Suppressor macrophage treated with lipopolysaccharide for 1 hour (primary cell): ENCODE data around the gene EMILIN2.
"Not testable (repeated sequence)": the region's sequence is repeated elsewhere in the genome, so short reads cannot be mapped to it uniquely, and the experiment has no call there.

Experiments
- DNase-seq, 3 donors: peaks; one replicate each; pipeline ENCODE4 v3.0.0-alpha.2; 2020 to 2022

EMILIN2 gene

DNA sequence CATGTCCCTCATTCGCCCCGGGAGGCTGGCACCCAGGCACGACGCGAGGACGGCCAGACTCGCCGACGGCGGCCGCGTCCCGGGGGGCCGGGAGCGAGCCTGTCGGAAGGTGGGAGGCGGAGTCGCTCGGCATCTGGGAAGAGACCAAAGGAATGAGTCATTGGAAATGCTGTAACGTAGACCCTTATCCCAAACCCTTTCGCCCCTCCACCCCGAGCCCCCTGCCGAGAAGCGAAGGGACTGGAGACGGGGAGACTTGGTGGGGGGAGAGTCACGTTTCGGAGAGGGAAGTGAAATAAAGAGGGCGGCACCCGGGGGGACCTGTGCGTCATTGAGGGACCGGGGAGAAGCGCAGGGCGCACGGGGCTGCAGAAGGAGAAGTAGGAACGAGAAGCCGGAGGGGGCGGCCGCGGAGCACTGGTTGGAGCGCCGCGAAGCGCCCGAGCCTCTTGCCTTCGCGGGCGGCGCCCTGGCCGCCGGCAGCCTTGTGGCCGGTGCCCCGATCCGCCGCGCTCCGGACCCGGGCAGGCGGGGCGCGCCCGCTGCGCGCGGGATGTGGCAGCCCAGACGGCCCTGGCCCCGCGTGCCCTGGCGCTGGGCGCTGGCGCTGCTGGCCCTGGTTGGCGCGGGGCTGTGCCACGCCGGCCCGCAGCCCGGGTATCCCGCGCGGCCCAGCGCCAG, at the start of gene EMILIN2:
EMILIN2 (plus strand) TSS at position 371 of the 681 bp plus-strand sequence; CDS start at position 554, 183 bp downstream.
- DNase-seq = peak; percentile 96 to 98 (median 97)

DNA sequence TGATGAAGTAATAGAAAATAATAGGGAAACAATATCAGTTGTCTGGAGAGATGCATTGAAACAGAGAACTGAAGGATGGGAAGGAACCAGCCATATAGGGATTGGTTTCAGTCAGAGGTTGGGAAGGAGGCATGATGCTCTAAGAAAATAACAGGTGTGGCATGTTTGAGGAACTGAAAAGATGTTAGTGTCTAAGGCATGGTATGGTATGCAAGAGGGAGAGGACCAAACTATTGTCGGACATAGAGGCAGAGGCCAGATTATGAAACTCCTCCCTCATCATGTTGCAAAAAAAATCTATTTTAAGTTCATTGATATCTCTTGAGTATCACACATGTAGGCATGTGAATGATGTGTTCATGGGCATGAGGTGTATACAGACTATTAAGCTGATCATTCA, 48.9 kb upstream of the EMILIN2 start:
- DNase-seq = no peak

DNA sequence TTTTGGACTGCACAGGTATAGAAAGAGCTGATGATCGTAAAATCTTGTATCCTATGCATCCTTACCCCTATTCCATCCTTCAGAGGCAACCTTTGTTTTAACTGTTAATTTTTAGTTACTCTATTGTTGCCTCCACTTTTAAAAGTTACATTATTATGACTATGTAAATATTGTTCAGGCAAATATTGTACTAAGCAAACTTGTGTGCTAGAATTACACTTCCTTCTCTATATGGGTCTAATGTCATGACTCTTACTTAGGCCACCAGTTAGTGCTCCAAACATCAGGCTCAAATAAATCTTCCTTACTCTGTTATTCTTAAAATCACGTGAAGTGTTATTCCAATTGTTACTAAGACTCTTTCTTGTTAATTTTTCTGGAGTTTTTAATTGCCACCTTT, 47.4 kb upstream of the EMILIN2 start:
- DNase-seq = no peak

DNA sequence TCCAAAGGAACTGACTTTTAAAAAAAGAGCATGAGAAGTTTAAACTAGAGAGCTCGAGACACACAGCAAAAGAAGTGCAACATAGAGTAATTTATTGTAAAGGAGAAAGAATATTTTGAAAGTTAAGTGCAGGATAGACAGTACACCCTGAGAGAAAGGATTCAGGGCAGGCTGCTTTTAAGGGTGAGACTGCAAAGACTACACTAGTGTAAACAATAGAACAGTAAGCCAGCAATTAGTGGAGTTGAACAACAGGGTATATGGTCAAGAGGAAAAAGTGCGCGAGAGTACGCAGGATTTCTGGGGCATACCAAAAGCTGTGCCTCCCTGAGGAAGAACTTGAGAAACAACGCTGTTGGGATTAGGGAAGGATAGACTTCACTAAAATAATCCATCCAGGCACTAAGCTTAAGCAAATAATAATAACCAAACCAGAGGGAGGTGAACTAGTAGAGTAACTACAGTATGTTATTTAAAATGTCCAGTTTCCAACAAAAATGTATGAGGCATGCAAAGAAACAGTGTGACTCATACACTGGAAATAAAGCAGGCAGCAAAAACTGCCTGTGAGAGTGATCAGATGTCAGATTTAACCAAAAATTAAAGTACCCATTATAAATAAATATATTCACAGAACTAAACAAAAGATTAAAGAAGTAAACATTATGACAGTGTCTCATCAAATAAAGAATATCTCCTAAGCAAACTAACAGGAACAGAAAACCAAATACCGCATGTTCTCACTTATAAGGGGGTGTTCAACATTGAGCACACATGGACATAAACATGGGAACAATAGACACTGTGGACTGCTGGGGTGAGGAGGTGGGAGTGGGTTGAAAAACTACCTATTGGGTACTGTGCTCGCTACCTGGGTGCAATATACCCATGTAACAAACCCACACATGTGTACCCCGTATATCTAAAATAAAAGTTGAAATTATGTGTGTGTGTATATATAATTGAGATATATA, 40.5 kb upstream of the EMILIN2 start:
- peak in 1 of 3 donors; percentile 22 for DNase-seq

DNA sequence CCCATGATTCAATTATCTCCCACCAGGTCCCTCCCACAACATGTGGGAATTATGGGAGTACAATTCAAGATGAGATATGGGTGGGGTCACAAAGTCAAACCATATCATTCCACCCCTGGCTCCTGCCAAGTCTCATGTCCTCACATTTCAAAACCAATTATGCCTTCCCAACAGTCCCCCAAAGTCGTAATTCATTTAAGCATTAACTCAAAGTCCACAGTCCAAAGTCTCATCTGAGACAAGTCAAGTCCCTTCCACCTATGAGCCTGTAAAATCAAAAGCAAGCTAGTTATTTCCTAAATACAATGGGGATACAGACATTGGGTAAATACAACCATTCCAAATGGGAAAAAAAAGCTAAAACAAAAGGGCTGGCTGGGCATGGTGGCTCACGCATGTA, 38.2 kb upstream of the EMILIN2 start:
- not testable (repeated sequence) for DNase-seq

DNA sequence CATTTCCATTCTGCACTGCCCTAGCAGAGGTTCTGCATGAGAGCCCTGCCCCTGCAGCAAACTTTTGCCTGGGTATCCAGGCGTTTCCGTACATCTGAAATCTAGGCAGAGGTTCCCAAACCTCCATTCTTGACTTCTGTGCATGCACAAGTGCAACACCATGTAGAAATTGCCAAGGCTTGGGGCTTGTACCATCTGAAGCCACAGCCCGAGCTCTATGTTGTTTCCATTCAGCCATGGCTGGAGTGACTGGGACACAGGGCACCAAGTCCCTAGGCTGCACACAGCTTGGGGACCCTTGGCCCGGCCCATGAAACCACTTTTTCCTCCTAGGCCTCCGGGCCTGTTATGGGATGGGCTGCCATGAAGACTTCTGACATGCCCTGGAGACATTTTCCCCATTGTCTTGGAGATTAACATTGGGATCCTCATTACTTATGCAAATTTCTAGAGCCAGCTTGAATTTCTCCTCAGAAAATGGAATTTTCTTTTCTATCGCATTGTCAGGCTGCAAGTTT, 37.1 kb upstream of the EMILIN2 start:
- not testable (repeated sequence) for DNase-seq

DNA sequence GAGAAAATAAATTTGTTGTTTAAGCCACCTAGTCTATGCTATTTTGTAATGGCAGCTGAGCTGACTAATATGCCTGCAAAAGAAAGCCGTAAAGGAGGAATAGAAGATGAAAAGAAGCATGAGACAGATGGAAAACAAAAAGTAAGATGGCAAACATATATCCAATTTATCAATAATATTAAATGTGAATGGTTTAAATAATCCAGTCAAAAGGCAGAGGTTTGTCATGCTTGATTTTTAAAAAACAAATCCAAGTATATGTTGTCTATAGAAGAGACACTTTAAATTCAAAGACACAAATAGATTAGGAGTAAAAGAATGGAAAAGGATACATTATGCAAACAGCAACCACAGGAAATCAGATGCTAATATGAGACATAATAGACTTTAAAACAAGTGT, 35.4 kb upstream of the EMILIN2 start:
- no peak for DNase-seq

DNA sequence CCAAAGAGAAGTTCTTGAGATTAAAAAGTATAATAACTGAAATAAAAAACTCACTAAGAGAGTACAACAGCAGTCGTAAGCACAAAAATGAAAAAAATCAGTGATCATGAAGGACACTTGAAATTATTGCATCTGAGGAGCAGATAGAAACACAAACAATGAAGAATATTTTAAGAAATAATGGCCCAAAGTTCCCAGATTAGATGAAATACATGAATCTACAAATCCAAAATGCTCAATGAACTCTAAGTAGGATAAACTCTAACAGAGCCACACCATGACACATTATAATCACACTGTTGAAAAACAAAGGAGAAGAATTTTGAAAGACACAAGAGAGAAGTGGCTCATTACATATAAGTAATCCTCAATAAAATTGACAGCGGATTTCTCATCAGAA, 31.9 kb upstream of the EMILIN2 start:
- DNase-seq = no peak

DNA sequence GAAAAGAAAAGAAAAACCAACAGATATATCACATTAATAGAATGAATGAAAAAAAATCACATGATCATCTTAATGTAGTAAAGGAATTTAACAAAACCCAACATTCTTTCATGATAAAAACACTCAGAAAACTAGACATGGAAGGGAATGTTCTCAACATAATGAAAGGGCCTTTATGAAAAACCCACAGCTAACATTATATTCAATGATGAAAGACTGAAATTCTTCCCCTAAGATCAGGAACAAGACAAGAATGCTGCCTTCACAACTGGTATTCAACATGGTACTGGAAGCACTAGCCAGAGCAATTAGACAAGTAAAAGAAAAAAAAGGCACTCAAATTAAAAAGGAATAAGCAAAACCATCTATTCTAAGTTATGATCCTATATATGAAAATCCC, 28.5 kb upstream of the EMILIN2 start:
- no peak for DNase-seq

DNA sequence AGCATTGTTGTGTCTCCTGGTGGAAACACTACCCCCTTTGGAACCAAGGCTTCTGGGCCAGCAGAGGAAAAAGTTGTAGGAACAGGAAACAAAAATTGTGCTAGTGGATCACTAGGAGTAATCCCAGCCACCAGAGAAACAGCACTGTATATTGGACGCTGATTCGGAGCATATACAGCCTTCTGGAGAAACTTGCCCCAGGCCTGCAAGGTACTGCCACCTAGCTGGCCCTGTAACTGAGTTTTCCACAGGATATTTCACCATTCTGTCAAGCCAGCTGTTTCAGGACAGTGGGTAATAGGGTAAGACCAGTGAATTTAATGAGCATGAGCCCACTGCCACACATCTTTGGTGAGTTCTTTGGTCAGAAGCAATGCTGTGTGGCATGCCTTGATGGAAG, 25.1 kb upstream of the EMILIN2 start:
- no peak for DNase-seq

DNA sequence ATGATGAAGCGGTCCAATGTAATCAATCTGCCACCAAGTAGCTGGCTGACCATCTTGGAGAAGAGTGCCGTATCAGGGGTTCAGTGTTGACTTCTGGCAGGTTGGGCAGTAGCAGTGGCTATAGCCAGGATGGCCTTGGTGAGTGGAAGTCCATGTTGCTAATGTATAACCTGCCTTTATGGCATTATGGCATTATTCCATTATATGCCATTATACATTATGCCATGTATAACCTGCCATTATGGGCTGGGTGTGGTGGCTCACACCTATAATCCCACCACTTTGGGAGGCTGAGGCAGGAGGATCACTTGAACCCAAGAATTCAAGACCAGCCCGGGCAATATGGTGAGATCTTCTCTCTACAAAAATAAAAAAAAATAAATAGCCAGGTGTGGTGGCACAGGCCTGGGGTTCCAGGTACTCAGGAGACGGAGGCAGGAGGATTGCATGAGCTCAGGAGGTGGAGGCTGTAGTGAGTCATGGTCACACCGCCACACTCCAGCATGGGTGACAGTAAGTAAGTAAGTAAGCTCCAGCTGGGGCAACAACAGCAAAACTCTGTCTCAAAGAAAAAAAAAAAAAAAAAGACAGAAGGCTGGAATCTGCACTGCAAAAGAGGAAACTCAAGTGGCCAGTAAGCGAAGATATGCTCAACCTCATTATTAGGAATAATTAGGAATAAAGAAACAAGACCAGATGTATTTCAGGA, 24.4 kb upstream of the EMILIN2 start:
- DNase-seq = peak; percentile 52 to 56 (median 54)

DNA sequence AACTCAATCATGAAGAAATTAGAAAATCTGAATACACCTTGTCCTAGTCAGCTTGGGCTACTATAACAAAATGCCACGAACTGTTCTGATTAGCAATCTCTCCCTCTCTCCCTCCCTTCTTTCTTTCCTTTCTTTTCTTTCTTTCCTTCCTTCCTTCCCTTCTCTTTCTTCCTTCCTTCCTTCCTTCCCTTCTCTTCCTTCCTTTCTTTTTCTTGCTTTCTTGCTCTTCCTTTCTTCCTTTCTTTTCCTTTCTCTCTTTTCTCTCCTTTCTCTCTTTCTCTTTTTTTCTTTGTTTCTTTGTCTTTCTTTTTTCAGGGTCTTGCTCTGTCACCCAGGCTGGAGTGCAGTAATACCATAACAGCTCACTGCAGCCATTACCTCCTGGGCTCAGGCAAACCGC, 23.6 kb upstream of the EMILIN2 start:
- no peak for DNase-seq

DNA sequence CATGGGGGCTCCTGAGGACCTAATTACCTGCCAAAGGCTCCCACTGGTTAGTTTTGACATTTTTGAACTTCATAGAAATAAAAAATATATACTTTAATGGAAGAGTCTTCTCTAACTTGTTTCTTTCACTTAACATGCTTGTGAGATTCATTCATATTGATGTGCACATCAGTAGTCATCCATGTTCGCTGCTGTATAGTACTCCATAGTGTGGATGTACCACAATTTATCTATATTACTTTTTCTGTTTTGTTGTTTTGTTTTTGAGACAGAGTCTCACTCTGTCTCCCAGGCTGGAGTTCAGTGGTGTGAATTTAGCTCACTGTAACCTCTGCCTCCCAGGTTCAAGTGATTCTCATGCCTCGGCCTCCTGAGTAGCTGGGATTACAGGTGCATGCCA, 22.8 kb upstream of the EMILIN2 start:
- no peak for DNase-seq

DNA sequence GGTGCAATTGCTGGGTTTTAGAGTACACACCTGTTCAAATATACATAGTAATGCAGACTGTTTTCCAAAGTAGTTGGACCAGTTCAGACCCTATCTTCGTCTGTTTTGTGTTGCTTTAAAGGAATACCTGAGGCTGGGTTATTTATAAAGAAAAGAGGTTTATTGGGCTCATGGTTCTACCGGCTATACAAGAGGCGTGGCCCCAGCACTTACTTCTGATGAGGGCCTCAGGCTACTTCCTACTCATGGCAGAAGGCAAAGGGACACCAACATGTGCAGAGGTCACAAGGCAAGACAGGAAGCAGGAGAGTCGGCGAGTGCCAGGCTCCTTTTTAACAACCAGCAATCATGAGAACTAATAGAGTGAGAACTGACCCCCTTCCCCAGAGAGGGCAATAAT, 21.9 kb upstream of the EMILIN2 start:
- no peak for DNase-seq

DNA sequence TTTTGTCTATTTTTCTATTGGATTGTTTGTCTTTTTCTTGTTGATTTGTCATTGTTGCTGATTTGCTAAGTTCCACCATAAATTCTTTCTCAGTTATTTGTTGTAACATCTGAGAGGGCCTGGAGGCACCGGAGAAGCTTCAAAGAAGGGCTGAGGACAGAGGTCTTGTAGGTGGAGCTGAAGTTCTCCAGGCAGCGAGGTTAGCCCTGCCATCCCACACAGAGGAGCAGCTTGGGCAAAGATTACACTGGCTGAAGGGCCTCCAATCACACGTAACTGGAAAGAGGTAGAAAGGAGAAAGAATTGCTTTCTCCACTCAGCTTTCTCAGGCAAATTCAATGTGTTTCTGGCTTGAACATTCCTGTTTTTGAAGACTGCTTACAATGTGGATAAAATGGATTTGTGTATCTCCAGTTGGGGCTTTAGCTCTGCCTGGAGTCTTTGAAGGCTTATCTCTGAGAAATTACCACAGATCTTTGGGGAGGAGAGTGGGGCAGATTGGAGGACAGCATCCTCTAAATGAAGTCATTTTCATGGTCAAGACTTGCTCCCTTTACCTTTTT, 21.1 kb upstream of the EMILIN2 start:
- DNase-seq = no peak

DNA sequence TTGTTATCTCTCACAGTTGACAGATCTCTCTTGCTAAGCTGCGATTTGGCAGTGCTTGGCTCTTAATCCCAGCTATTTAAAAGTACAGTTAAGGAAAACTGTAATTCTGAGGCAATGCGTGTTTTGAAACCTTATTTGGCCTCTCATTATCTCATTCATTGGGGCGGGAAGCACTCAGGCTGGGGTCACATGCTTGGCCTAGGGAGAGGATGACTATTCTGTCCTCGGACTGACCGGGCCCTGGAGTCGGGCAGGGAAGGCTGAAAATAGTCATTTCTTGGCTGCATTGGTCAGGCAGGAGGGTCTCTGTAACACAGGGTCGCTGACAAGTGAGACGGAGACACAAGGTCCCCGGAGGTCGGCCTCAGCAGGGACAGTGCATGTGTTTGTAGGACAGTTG, 20.2 kb upstream of the EMILIN2 start:
- DNase-seq = peak; percentile 20 to 40 (median 32)

DNA sequence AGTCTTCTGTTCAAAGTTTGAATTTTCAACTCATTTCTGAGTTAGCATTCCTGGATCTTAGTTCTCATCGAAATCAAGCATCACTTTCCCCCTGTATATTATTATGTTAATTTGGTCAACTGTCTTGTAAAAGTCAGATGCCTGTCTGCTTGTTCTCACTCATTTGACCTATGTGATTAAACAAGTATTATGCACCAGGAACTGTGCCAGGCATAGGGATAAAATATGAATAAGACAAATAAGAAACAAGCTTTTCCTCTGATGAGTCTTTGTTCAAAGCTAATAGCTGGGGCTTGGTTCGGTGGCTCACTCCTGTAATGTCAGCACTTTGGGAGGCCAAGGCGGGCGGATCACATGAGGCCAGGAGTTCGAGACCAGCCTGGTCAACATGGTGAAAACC, 19.7 kb upstream of the EMILIN2 start:
- no peak for DNase-seq

DNA sequence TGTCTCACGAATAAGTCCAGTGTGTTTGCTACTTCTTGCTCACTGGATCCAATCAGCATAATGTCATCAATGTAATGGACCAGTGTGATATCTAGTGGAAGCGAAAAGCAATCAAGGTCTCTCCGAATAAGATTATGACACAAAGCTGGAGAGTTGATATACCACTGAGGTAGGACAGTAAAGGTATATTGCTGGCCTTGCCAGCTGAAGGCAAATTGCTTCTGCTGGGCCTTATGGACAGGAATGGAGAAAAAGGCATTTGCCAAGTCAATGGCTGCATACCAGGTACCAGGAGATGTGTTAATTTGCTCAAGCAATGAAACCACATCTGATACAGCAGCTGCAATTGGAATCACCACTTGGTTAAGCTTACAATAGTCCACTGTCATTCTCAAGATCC, 10.7 kb upstream of the EMILIN2 start:
- DNase-seq = not testable (repeated sequence)

DNA sequence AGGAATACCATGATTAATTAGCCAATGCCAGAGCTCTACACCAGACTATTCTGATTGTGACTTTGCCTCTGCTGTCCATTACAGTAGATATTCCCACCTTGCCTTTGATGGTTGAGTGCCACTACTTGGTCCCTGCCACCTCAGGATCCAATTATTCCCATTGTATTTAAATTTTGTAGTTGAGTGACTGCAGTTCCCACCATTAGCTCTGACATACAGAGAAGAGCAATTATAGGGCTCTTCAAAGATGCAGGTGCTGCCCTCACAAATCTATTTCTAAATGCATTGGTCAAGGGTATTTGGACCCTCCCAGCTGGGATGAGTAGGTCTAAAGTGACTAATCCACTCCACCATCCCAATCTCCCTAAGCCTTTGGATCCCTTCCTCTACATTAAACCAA, 9.5 kb upstream of the EMILIN2 start:
- DNase-seq = not testable (repeated sequence)

DNA sequence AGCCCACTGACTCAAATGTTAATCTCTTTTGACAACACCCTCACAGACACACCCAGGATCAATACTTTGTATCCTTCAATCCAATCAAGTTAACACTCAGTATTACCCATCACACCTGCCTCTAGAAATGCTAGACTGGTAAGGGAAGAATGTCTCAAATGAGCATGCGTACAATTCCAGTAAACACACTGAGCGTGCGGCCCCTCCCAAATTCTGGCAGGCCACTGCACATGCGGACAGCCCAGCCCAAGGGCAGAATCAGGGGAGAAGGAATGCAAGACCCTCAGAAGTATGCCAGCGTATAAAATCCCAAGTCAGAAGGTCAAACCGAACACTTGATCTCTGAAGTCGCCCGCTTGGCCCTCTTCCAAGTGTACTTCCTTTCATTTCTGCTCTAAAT, 7.6 kb upstream of the EMILIN2 start:
- no peak for DNase-seq

DNA sequence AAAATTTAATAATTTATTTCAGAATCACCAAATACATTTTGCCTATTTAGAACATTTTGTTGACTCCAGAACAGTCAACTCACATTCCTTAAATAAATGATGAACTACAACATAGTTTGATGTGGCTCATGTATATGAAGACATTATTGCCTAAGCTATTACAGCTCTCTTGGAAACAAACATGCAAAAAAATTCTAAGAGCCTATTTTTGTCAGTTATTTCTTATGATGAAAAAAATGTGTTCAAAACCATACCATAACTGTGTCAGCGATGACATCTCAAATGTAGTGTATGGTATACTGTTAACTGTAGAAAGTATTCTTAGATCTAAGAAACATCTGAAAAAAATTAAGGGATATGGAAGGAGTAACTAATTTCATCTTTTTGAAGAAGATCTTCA, 6.3 kb upstream of the EMILIN2 start:
- no peak for DNase-seq

DNA sequence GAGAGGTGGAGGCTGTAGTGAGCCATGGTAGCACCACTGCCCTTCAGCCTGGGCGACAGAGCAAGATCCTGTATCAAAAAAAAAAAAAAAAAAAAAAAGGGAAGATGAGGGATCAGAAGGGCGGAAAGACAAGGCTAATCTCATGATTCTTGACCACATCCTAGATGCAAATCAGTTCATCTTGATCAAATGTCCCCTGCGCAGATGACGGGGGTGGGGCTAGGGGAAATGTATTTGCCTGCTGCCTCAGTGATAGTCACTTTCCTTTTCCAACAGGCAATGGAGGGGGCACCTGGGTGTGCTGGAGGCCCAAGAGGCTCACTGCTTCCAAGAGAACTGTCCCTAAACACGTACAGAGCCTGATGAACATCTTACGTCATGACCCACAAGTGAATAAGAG, 3.7 kb upstream of the EMILIN2 start:
- peak; percentile 83 to 92 (median 91) for DNase-seq

DNA sequence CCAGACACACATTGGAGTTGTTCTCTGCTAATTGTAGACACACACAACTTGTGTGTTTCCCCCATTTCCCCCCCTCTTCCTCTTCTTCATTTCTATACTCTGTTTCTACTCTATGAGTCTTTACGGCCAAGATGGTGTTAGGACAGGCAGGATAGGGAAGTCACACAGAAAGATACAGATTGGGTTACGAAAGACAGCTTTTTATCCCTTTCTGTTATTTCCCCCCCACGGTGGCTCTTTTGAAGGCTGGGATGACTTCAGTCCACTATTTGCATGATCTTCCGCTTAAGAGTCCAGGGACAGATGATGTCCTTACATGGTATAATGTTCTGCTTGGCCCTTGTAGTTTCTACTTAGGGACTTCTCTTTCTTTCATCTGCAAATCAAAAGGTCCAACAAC, 1.6 kb upstream of the EMILIN2 start:
- peak; percentile 92 to 98 (median 97) for DNase-seq
